Measurements from ENCODE around the gene MACO1. TPM values are rescaled to one million over a fixed set of nuclear protein-coding genes. Genes with fewer than 3 reads are reported as not detected.
"Not testable (repeated sequence)": the region's sequence is repeated elsewhere in the genome, so short reads cannot be mapped to it uniquely, and the experiment has no call there.

The MACO1 gene
- polyA plus RNA-seq, 3 donors from 2014 or later: 0.45 to 5.2 (median 3.7) TPM

- Mint-ChIP-seq H3K4me3 (no peak overlapping the region), H3K4me1 (no peaks in the 10 kb centered on the region), H3K27me3 (ENCODE audit: low read depth in 3 of 3) (peaks cover under 1 to 5% (median 2%) of the 10 kb centered on the region in 3 donors), H3K27ac (no peak overlapping the region), H3K36me3 (peaks cover 14 to 47% (median 28%) of the 10 kb centered on the region in 3 donors), H3K9me3 (no peaks in the 10 kb centered on the region)
- no peak for DNase-seq
Observed at GRCh38 chr1:25500694-25501093, 70.0 kb downstream of the MACO1 start.

- Mint-ChIP-seq H3K4me3 (no peak overlapping the region), H3K9me3 (no peaks in the 10 kb centered on the region), H3K27ac (peak overlapping the region in 1 of 6 donors; percentile 55), H3K27me3 (ENCODE audit: low read depth in 3 of 3) (peaks cover 3 to 5% (median 4%) of the 10 kb centered on the region in 3 donors), H3K36me3 (peaks cover 12 to 45% (median 26%) of the 10 kb centered on the region in 3 donors), H3K4me1 (no peaks in the 10 kb centered on the region)
- DNase-seq: no peak
Observed at GRCh38 chr1:25501235-25502058, 70.8 kb downstream of the MACO1 start.

- Mint-ChIP-seq H3K4me3 (no peak overlapping the region), H3K36me3 (peaks cover 8 to 30% (median 16%) of the 10 kb centered on the region in 3 donors), H3K27me3 (ENCODE audit: low read depth in 3 of 3) (peaks cover 3 to 5% (median 4%) of the 10 kb centered on the region in 3 donors), H3K4me1 (no peaks in the 10 kb centered on the region), H3K9me3 (no peaks in the 10 kb centered on the region), H3K27ac (no peak overlapping the region)
- DNase-seq: no peak
Observed at GRCh38 chr1:25502957-25503356, 72.3 kb downstream of the MACO1 start.

GRCh38 chr1:25503551-25504426, 73.1 kb downstream of the MACO1 start:
- H3K36me3 Mint-ChIP-seq: peaks cover 0 to 23% (median 12%) of the 10 kb centered on the region in 3 donors
- H3K4me1 Mint-ChIP-seq: no peaks in the 10 kb centered on the region
- H3K4me3 Mint-ChIP-seq: no peak overlapping the region
- H3K27me3 Mint-ChIP-seq (ENCODE audit: low read depth in 3 of 3): peaks cover 3 to 4% (median 4%) of the 10 kb centered on the region in 3 donors
- H3K9me3 Mint-ChIP-seq: no peaks in the 10 kb centered on the region
- DNase-seq: peak in 2 of 3 donors; percentile 25 to 40
- H3K27ac Mint-ChIP-seq: no peak overlapping the region

- no peaks in the 10 kb centered on the region for H3K9me3 Mint-ChIP-seq
- H3K4me1 Mint-ChIP-seq: no peaks in the 10 kb centered on the region
- H3K4me3 Mint-ChIP-seq: no peak overlapping the region
- H3K27me3 Mint-ChIP-seq (ENCODE audit: low read depth in 3 of 3): peaks cover 3 to 4% (median 4%) of the 10 kb centered on the region in 3 donors
- no peak for DNase-seq
- H3K36me3 Mint-ChIP-seq: peaks cover 0 to 18% (median 12%) of the 10 kb centered on the region in 3 donors
- H3K27ac Mint-ChIP-seq: no peak overlapping the region
Observed at GRCh38 chr1:25504706-25505595, 74.3 kb downstream of the MACO1 start.

GRCh38 chr1:25505656-25506385, 75.1 kb downstream of the MACO1 start:
- H3K27me3 Mint-ChIP-seq (ENCODE audit: low read depth in 3 of 3): peaks cover 3 to 4% (median 4%) of the 10 kb centered on the region in 3 donors
- H3K27ac Mint-ChIP-seq: no peak overlapping the region
- no peaks in the 10 kb centered on the region for H3K4me1 Mint-ChIP-seq
- no peak for DNase-seq
- no peaks in the 10 kb centered on the region for H3K9me3 Mint-ChIP-seq
- peaks cover 0 to 13% (median 5%) of the 10 kb centered on the region in 3 donors for H3K36me3 Mint-ChIP-seq
- no peak overlapping the region for H3K4me3 Mint-ChIP-seq

GRCh38 chr1:25506566-25507463, 76.1 kb downstream of the MACO1 start:
- H3K4me1 Mint-ChIP-seq; H3K9me3 Mint-ChIP-seq; DNase-seq; H3K27ac Mint-ChIP-seq; H3K36me3 Mint-ChIP-seq; H3K27me3 Mint-ChIP-seq (ENCODE audit: low read depth in 3 of 3); H3K4me3 Mint-ChIP-seq: not testable (repeated sequence)

- Mint-ChIP-seq H3K9me3 (no peaks in the 10 kb centered on the region), H3K4me1 (no peaks in the 10 kb centered on the region), H3K36me3 (no peaks in the 10 kb centered on the region), H3K27ac (no peak overlapping the region), H3K27me3 (ENCODE audit: low read depth in 3 of 3) (no peaks in the 10 kb centered on the region), H3K4me3 (no peak overlapping the region)
- DNase-seq: no peak
Observed at GRCh38 chr1:25513666-25514065, 83.0 kb downstream of the MACO1 start.

GRCh38 chr1:25515033-25515432, 84.3 kb downstream of the MACO1 start:
- no peaks in the 10 kb centered on the region for H3K27me3 Mint-ChIP-seq (ENCODE audit: low read depth in 3 of 3)
- no peak overlapping the region for H3K27ac Mint-ChIP-seq
- H3K36me3 Mint-ChIP-seq: no peaks in the 10 kb centered on the region
- H3K9me3 Mint-ChIP-seq: no peaks in the 10 kb centered on the region
- H3K4me3 Mint-ChIP-seq: no peak overlapping the region
- DNase-seq: no peak
- no peaks in the 10 kb centered on the region for H3K4me1 Mint-ChIP-seq

- no peak overlapping the region for H3K4me3 Mint-ChIP-seq
- no peaks in the 10 kb centered on the region for H3K9me3 Mint-ChIP-seq
- peaks cover 0 to 2% (median 0%) of the 10 kb centered on the region in 3 donors for H3K27me3 Mint-ChIP-seq (ENCODE audit: low read depth in 3 of 3)
- DNase-seq: no peak
- H3K36me3 Mint-ChIP-seq: no peaks in the 10 kb centered on the region
- H3K27ac Mint-ChIP-seq: no peak overlapping the region
- peaks cover 2 to 5% of the 10 kb centered on the region in 2 donors for H3K4me1 Mint-ChIP-seq
Observed at GRCh38 chr1:25516686-25517085, 86.0 kb downstream of the MACO1 start.

- no peaks in the 10 kb centered on the region for H3K36me3 Mint-ChIP-seq
- no peak for DNase-seq
- H3K4me1 Mint-ChIP-seq: peaks cover 2 to 5% of the 10 kb centered on the region in 2 donors
- no peaks in the 10 kb centered on the region for H3K9me3 Mint-ChIP-seq
- no peak overlapping the region for H3K4me3 Mint-ChIP-seq
- H3K27ac Mint-ChIP-seq: no peak overlapping the region
- H3K27me3 Mint-ChIP-seq (ENCODE audit: low read depth in 3 of 3): peaks cover 0 to 2% (median 0%) of the 10 kb centered on the region in 3 donors
Observed at GRCh38 chr1:25517476-25518394, 87.0 kb downstream of the MACO1 start.
